H9 (cell line): ENCODE data around the gene DMRTB1. TPM values are rescaled to one million over a fixed set of nuclear protein-coding genes. Genes with fewer than 3 reads are reported as not detected.

ENCODE experiments used
- DNase-seq: peaks from one replicate; pipeline ENCODE4 v3.0.0-alpha.2; 2017
- H2AFZ ChIP-seq: one replicate; pipeline ENCODE4 v1.6.1; 2013; ENCODE audit warnings: mild to moderate bottlenecking, low read length, control low read depth, moderate library complexity
- H2AK5ac ChIP-seq: 2 replicates; pipeline ENCODE4 v1.6.1; 2013; ENCODE audit warnings: low read length, control low read depth, mixed read lengths; ENCODE audit not compliant: insufficient read length
- H2BK120ac ChIP-seq: one replicate; pipeline ENCODE4 v1.6.1; 2013; ENCODE audit warnings: low read depth, mild to moderate bottlenecking, low read length, control low read depth, inconsistent platforms; ENCODE audit not compliant: poor library complexity, severe bottlenecking
- H2BK12ac ChIP-seq: 2 replicates; pipeline ENCODE4 v1.6.1; 2013; ENCODE audit warnings: low read length, control low read depth, mixed read lengths, low read depth; ENCODE audit not compliant: insufficient read length
- H2BK15ac ChIP-seq: 2 replicates; pipeline ENCODE4 v1.6.1; 2013; ENCODE audit warnings: low read depth, low read length, control low read depth
- H2BK20ac ChIP-seq: one replicate; pipeline ENCODE4 v1.6.1; 2013; ENCODE audit warnings: low read depth, mild to moderate bottlenecking, low read length, control low read depth, inconsistent platforms; ENCODE audit not compliant: poor library complexity, severe bottlenecking
- H2BK5ac ChIP-seq: 2 replicates; pipeline ENCODE4 v1.6.1; 2013; ENCODE audit warnings: low read length, control low read depth, mixed read lengths; ENCODE audit not compliant: insufficient read length
- H3K14ac ChIP-seq: 2 replicates; pipeline ENCODE4 v1.6.1; 2013; ENCODE audit warnings: low read length, control low read depth; ENCODE audit not compliant: insufficient read depth
- H3K18ac ChIP-seq: 2 replicates; pipeline ENCODE4 v1.6.1; 2013; ENCODE audit warnings: low read depth, mild to moderate bottlenecking, mixed read lengths, low read length, control low read depth; ENCODE audit not compliant: insufficient read length
- H3K23ac ChIP-seq: 2 replicates; pipeline ENCODE4 v1.6.1; 2013; ENCODE audit warnings: low read length, control low read depth, mixed read lengths, low read depth; ENCODE audit not compliant: insufficient read length
- H3K23me2 ChIP-seq: 2 replicates; pipeline ENCODE4 v1.6.1; 2013; ENCODE audit warnings: low read depth, mild to moderate bottlenecking, mixed read lengths, low read length, control low read depth; ENCODE audit not compliant: insufficient read length, poor library complexity, severe bottlenecking
- H3K27ac ChIP-seq: 2 replicates; pipeline ENCODE4 v1.5.1; 2013; ENCODE audit warnings: low read length, control low read depth, mixed read lengths, low read depth; ENCODE audit not compliant: insufficient read length
- H3K27me3 ChIP-seq: 2 replicates; pipeline ENCODE4 v1.6.1; 2013; ENCODE audit warnings: low read length, control low read depth, inconsistent platforms; ENCODE audit not compliant: insufficient read depth
- H3K4ac ChIP-seq: 2 replicates; pipeline ENCODE4 v1.6.1; 2013; ENCODE audit warnings: low read depth, mild to moderate bottlenecking, control low read depth, inconsistent platforms, low read length, moderate library complexity
- H3K4me1 ChIP-seq: 2 replicates; pipeline ENCODE4 v1.6.1; 2013; ENCODE audit warnings: low read length, control low read depth, inconsistent platforms; ENCODE audit not compliant: insufficient read depth
- H3K4me2 ChIP-seq: 2 replicates; pipeline ENCODE4 v1.6.1; 2013; ENCODE audit warnings: low read length, control low read depth, mixed read lengths; ENCODE audit not compliant: insufficient read length, insufficient read depth
- H3K56ac ChIP-seq: 2 replicates; pipeline ENCODE4 v1.6.1; 2013; ENCODE audit warnings: low read depth, mild to moderate bottlenecking, mixed read lengths, low read length, control low read depth; ENCODE audit not compliant: insufficient read length
- H3K79me1 ChIP-seq: 2 replicates; pipeline ENCODE4 v1.6.1; 2013; ENCODE audit warnings: low read depth, mild to moderate bottlenecking, moderate library complexity, low read length, control low read depth, inconsistent platforms; ENCODE audit not compliant: insufficient read depth, poor library complexity, severe bottlenecking
- H3K79me2 ChIP-seq: 2 replicates; pipeline ENCODE4 v1.6.1; 2013; ENCODE audit warnings: low read length, control low read depth, inconsistent platforms; ENCODE audit not compliant: insufficient read depth
- H3K9ac ChIP-seq: 2 replicates; pipeline ENCODE4 v1.6.1; 2013; ENCODE audit warnings: low read length, control low read depth, mixed read lengths; ENCODE audit not compliant: insufficient read length; ENCODE audit errors: extremely low read depth
- H3K9me3 ChIP-seq: one replicate; pipeline ENCODE4 v1.6.1; 2013; ENCODE audit warnings: low read depth, low read length, inconsistent platforms; ENCODE audit not compliant: control insufficient read depth
- H3T11ph ChIP-seq: one replicate; pipeline ENCODE4 v1.6.1; 2013; ENCODE audit warnings: mild to moderate bottlenecking, low read length, control low read depth, inconsistent platforms
- H4K20me1 ChIP-seq: one replicate; pipeline ENCODE4 v1.6.1; 2013; ENCODE audit not compliant: control insufficient read depth, insufficient read length, insufficient read depth
- H4K5ac ChIP-seq: 2 replicates; pipeline ENCODE4 v1.6.1; 2013; ENCODE audit warnings: low read depth, mild to moderate bottlenecking, mixed read lengths, low read length, control low read depth; ENCODE audit not compliant: insufficient read length
- H4K8ac ChIP-seq: replicated peaks from 2 replicates; pipeline ENCODE4 v1.6.1; 2013; ENCODE audit warnings: low read length, control low read depth, mixed read lengths, low read depth; ENCODE audit not compliant: insufficient read length
- H4K91ac ChIP-seq: 2 replicates; pipeline ENCODE4 v1.6.1; 2013; ENCODE audit warnings: low read depth, mild to moderate bottlenecking, moderate library complexity, mixed read lengths, low read length, control low read depth; ENCODE audit not compliant: insufficient read length
- H3K27ac Mint-ChIP-seq, 3 experiments: 2 replicates in 2 of 3; 3 replicates in 1 of 3; pipeline ENCODE4 v1.8.0; 2020 to 2021; ENCODE audit warnings: mixed read lengths in 3 of 3, mild to moderate bottlenecking in 1 of 3, moderate library complexity in 1 of 3
- H3K27me3 Mint-ChIP-seq: 2 replicates; pipeline ENCODE4 v1.8.0; 2021; ENCODE audit warnings: low read depth, mild to moderate bottlenecking, moderate library complexity, mixed read lengths
- H3K36me3 Mint-ChIP-seq, 3 experiments: 2 replicates in 2 of 3; 3 replicates in 1 of 3; pipeline ENCODE4 v1.8.0; 2020 to 2021; ENCODE audit warnings: low read depth in 3 of 3, mixed read lengths in 3 of 3; ENCODE audit not compliant: insufficient read depth in 1 of 3
- H3K4me1 Mint-ChIP-seq, 2 experiments: 2 replicates each; pipeline ENCODE4 v1.8.0; 2020; ENCODE audit warnings: mixed read lengths in 2 of 2
- H3K4me3 Mint-ChIP-seq, 2 experiments: 2 replicates in 1 of 2; 3 replicates in 1 of 2; pipeline ENCODE4 v1.8.0; 2020 to 2021; ENCODE audit warnings: mild to moderate bottlenecking in 2 of 2, mixed read lengths in 2 of 2, moderate library complexity in 1 of 2
- H3K9me3 Mint-ChIP-seq, 2 experiments: 2 replicates in 1 of 2; 3 replicates in 1 of 2; pipeline ENCODE4 v1.8.0; 2020; ENCODE audit warnings: mild to moderate bottlenecking in 2 of 2, mixed read lengths in 2 of 2, moderate library complexity in 1 of 2
- WGBS: extraction: QIAGEN DNeasy Blood & Tissue Kit; methylation state at CpG from one replicate; pipeline ENCODE4 v1.1.7; 2013; ENCODE audit warnings: missing lambda C conversion rate, low lambda C conversion rate, mixed read lengths; ENCODE audit not compliant: insufficient read length; ENCODE audit errors: extremely low coverage; 5-methylcytosine and 5-hydroxymethylcytosine counted together
- total RNA-seq: library from RNA; stranded (reverse); gene quantifications from 2 replicates; pipeline ENCODE4 v1.2.1, GENCODE V29; 2021
- TF ChIP-seq, protein P1 (sequence below): fragments of 200-600 bp; sonication (generic); conservative IDR thresholded peaks from 3 replicates; pipeline ENCODE4 v1.8.0; 2021; ENCODE audit warnings: antibody characterized with exemption, mild to moderate bottlenecking

Gene DMRTB1
- total RNA-seq, 1 experiment from 2014 or later = not detected

- Histone ChIP-seq H3K18ac (no peak overlapping the region), H4K5ac (no peak overlapping the region), H2BK20ac (no peak overlapping the region), H3K9me3 (no peaks in the 10 kb centered on the region), H3T11ph (no peak overlapping the region), H3K79me1 (no peaks in the 10 kb centered on the region), H3K9ac (no peak overlapping the region), H2BK5ac (no peak overlapping the region), H3K4me1 (no peaks in the 10 kb centered on the region), H3K27me3 (peaks cover 4% of the 10 kb centered on the region; the same call in 1 of the 2 replicates), H3K27ac (no peak overlapping the region), H2AK5ac (no peak overlapping the region), H3K14ac (no peak overlapping the region), H4K20me1 (no peaks in the 10 kb centered on the region), H3K4ac (no peak overlapping the region), H3K56ac (peak overlapping the region; percentile 41), H2BK15ac (no peak overlapping the region), H2BK120ac (no peak overlapping the region), H3K4me2 (no peak overlapping the region), H4K91ac (no peak overlapping the region), H3K23me2 (no peaks in the 10 kb centered on the region), H2AFZ (no peak overlapping the region), H3K79me2 (no peaks in the 10 kb centered on the region), H4K8ac (no peak overlapping the region), H3K23ac (no peak overlapping the region), H2BK12ac (no peak overlapping the region)
- WGBS = no CpG with 5 or more reads among the region's 2 CpGs
- Mint-ChIP-seq H3K4me1 (peaks cover 5 to 6% of the 10 kb centered on the region in 2 experiments; a peak in 3 of 4 replicates), H3K36me3 (no peaks in the 10 kb centered on the region), H3K27ac (peak overlapping the region in 1 of 3 experiments; percentile 56; a peak in 1 of 7 replicates), H3K27me3 (peaks cover 22% of the 10 kb centered on the region), H3K4me3 (no peak overlapping the region), H3K9me3 (no peaks in the 10 kb centered on the region)
- DNase-seq = no peak
- TF ChIP-seq, protein P1, sequence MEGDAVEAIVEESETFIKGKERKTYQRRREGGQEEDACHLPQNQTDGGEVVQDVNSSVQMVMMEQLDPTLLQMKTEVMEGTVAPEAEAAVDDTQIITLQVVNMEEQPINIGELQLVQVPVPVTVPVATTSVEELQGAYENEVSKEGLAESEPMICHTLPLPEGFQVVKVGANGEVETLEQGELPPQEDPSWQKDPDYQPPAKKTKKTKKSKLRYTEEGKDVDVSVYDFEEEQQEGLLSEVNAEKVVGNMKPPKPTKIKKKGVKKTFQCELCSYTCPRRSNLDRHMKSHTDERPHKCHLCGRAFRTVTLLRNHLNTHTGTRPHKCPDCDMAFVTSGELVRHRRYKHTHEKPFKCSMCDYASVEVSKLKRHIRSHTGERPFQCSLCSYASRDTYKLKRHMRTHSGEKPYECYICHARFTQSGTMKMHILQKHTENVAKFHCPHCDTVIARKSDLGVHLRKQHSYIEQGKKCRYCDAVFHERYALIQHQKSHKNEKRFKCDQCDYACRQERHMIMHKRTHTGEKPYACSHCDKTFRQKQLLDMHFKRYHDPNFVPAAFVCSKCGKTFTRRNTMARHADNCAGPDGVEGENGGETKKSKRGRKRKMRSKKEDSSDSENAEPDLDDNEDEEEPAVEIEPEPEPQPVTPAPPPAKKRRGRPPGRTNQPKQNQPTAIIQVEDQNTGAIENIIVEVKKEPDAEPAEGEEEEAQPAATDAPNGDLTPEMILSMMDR = no peak
Measured at GRCh38 chr1:53478502-53478818, 19.3 kb downstream of the DMRTB1 start.
